CD14-positive monocyte (primary cell): ENCODE results near the gene SCUBE1. TPM values are rescaled to one million over a fixed set of nuclear protein-coding genes. Genes with fewer than 3 reads are reported as not detected.

ENCODE experiments used
- DNase-seq, 3 donors: peaks; one replicate each; pipeline ENCODE4 v3.0.0-alpha.2; 2011 to 2022
- H2AFZ ChIP-seq: 2 replicates; pipeline ENCODE4 v1.6.0; 2012; ENCODE audit warnings: mild to moderate bottlenecking, low read depth, low read length, inconsistent platforms; ENCODE audit not compliant: insufficient read depth, poor library complexity, severe bottlenecking
- H3K27ac ChIP-seq, 2 donors: 1 replicate in 1 of 2; 2 replicates in 1 of 2; pipeline ENCODE4 v1.5.1; 2012 to 2013; ENCODE audit warnings: low read length in 2 of 2, control low read depth in 1 of 2, inconsistent platforms in 1 of 2, low read depth in 1 of 2, mild to moderate bottlenecking in 1 of 2
- H3K27me3 ChIP-seq, 2 donors: one replicate each; pipeline versions ENCODE4 v1.6.0 to v1.6.1; 2011 to 2013; ENCODE audit warnings: low read length in 2 of 2; ENCODE audit not compliant: control insufficient read depth in 2 of 2, insufficient read depth in 2 of 2
- H3K36me3 ChIP-seq, 2 donors: replicated peaks in 1 of 2; 1 replicate in 1 of 2; 2 replicates in 1 of 2; pipeline versions ENCODE4 v1.5.1 to v1.6.1; 2012 to 2013; ENCODE audit warnings: low read length in 2 of 2, control low read depth in 1 of 2, inconsistent platforms in 1 of 2, mild to moderate bottlenecking in 1 of 2; ENCODE audit not compliant: insufficient read depth in 2 of 2, control insufficient read depth in 1 of 2
- H3K4me1 ChIP-seq, 2 donors: 1 replicate in 1 of 2; 2 replicates in 1 of 2; pipeline versions ENCODE4 v1.5.1 to v1.6.1; 2012 to 2013; ENCODE audit warnings: low read length in 2 of 2, control low read depth in 1 of 2, inconsistent platforms in 1 of 2, mild to moderate bottlenecking in 1 of 2, moderate library complexity in 1 of 2; ENCODE audit not compliant: insufficient read depth in 2 of 2, control insufficient read depth in 1 of 2
- H3K4me2 ChIP-seq: replicated peaks from 2 replicates; pipeline ENCODE3; 2012; ENCODE audit warnings: low read length, moderate library complexity, mild to moderate bottlenecking; ENCODE audit not compliant: poor library complexity, severe bottlenecking; ENCODE audit errors: extremely low read depth
- H3K4me3 ChIP-seq, 3 experiments: fragments of 200-600 bp in 1 of 3; sonication (generic) in 1 of 3; replicated peaks in 1 of 3; 1 replicate in 2 of 3; 2 replicates in 1 of 3; pipeline ENCODE4 v1.5.1; 2011 to 2013; ENCODE audit warnings: low read length in 3 of 3, mild to moderate bottlenecking in 3 of 3, control low read depth in 2 of 3, low read depth in 2 of 3, inconsistent platforms in 1 of 3, moderate library complexity in 1 of 3
- H3K79me2 ChIP-seq: 2 replicates; pipeline ENCODE4 v1.6.0; 2012; ENCODE audit warnings: mild to moderate bottlenecking, control low read depth, inconsistent platforms, low read length, moderate library complexity; ENCODE audit not compliant: insufficient read depth
- H3K9ac ChIP-seq: 2 replicates; pipeline ENCODE4 v1.6.0; 2017; ENCODE audit warnings: low read length, mild to moderate bottlenecking; ENCODE audit not compliant: insufficient read depth, poor library complexity, severe bottlenecking
- H3K9me3 ChIP-seq, 2 donors: replicated peaks in 1 of 2; 1 replicate in 1 of 2; 2 replicates in 1 of 2; pipeline versions ENCODE4 v1.5.1 to v1.6.1; 2012 to 2013; ENCODE audit warnings: low read length in 2 of 2, control low read depth in 1 of 2; ENCODE audit not compliant: control insufficient read depth in 1 of 2, insufficient read depth in 1 of 2
- H4K20me1 ChIP-seq: 2 replicates; pipeline ENCODE4 v1.6.0; 2012; ENCODE audit warnings: mild to moderate bottlenecking, low read length, control low read depth, moderate library complexity; ENCODE audit not compliant: insufficient read depth
- H3K27ac Mint-ChIP-seq, 7 donors: one replicate each; pipeline ENCODE4 v1.8.0; 2020; ENCODE audit warnings: mild to moderate bottlenecking in 7 of 7, mixed read lengths in 7 of 7, moderate library complexity in 6 of 7, inconsistent platforms in 2 of 7
- H3K27me3 Mint-ChIP-seq, 3 donors: one replicate each; pipeline ENCODE4 v1.8.0; 2021 to 2022; ENCODE audit warnings: low read depth in 3 of 3, mild to moderate bottlenecking in 3 of 3, mixed read lengths in 3 of 3, moderate library complexity in 3 of 3, inconsistent platforms in 1 of 3
- H3K36me3 Mint-ChIP-seq, 2 donors: one replicate each; pipeline ENCODE4 v1.8.0; 2020; ENCODE audit warnings: mixed read lengths in 2 of 2, inconsistent platforms in 1 of 2, mild to moderate bottlenecking in 1 of 2
- H3K4me1 Mint-ChIP-seq: one replicate; pipeline ENCODE4 v1.8.0; 2020; ENCODE audit warnings: mild to moderate bottlenecking, mixed read lengths
- H3K4me3 Mint-ChIP-seq, 2 donors: one replicate each; pipeline ENCODE4 v1.8.0; 2020; ENCODE audit warnings: mild to moderate bottlenecking in 2 of 2, mixed read lengths in 2 of 2, moderate library complexity in 1 of 2
- H3K9me3 Mint-ChIP-seq, 7 donors: one replicate each; pipeline ENCODE4 v1.8.0; 2020 to 2022; ENCODE audit warnings: mixed read lengths in 7 of 7, mild to moderate bottlenecking in 6 of 7, moderate library complexity in 6 of 7, inconsistent platforms in 2 of 7
- CTCF ChIP-seq: fragments of 200-600 bp; IDR thresholded peaks from one replicate; pipeline ENCODE4 v1.8.0; 2022; ENCODE audit warnings: antibody characterized with exemption, mild to moderate bottlenecking
- WGBS: methylation state at CpG from one replicate; pipeline ENCODE4 v1.1.5; 2013; ENCODE audit warnings: missing lambda C conversion rate; ENCODE audit not compliant: insufficient coverage; 5-methylcytosine and 5-hydroxymethylcytosine counted together
- intact Hi-C, 2 donors: fragments of 100-400 bp; cut with micrococcal nuclease; formaldehyde crosslinking; loops; one replicate each; pipeline versions ENCODE4 v1.15.0 to v1.15.1; 2023
- polyA plus RNA-seq, 3 donors: library from polyadenylated mRNA; depleted of rRNA in 1 of 3; unstranded in 2 of 3; stranded (reverse) in 1 of 3; fragments of 300-500 nt in 2 of 3; fragments of >200 nt in 1 of 3; fragmentation: Illumina TruSeq in 2 of 3; gene quantifications; 1 replicate in 2 of 3; 2 replicates in 1 of 3; pipeline ENCODE4 v1.2.3, GENCODE V29; 2012 to 2021

The SCUBE1 gene
- polyA plus RNA-seq, 3 donors, result 0.20 to 0.32 (median 0.26) TPM

GRCh38 chr22:43155789-43156188 lies 187.4 kb downstream of the SCUBE1 start:
- Histone ChIP-seq H3K4me2 (peak overlapping the region; percentile 79), H3K9ac (peak overlapping the region; percentile 15), H4K20me1 (peaks cover 75% of the 10 kb centered on the region), H3K4me1 (peaks cover 66 to 83% of the 10 kb centered on the region in 2 donors), H3K4me3 (peak overlapping the region in 1 of 3 experiments; percentile 98), H3K36me3 (peaks cover 17 to 36% of the 10 kb centered on the region in 2 donors), H2AFZ (no peak overlapping the region), H3K9me3 (no peaks in the 10 kb centered on the region), H3K27ac (peak overlapping the region; percentile 79 to 87), H3K27me3 (no peaks in the 10 kb centered on the region), H3K79me2 (peaks cover 98% of the 10 kb centered on the region)
- 64% methylated on average over 5 of the region's 5 CpGs for WGBS
- Mint-ChIP-seq H3K4me3 (peak overlapping the region in 1 of 2 donors; percentile 100), H3K27me3 (peaks cover 0 to 2% (median 0%) of the 10 kb centered on the region in 3 donors), H3K27ac (peak overlapping the region; percentile 79 to 96 (median 93)), H3K36me3 (peaks cover 9 to 40% of the 10 kb centered on the region in 2 donors), H3K9me3 (peaks cover 0 to 2% (median 0%) of the 10 kb centered on the region in 7 donors), H3K4me1 (peaks cover 67% of the 10 kb centered on the region)
- intact Hi-C loops, result loop anchor here in 1 of 2 donors (10.0 kb wide), 2 partner anchors 141 to 221 kb away; partner anchors contain the start of gene PACSIN2
- TF ChIP-seq CTCF, result no peak
- DNase-seq, result peak in 2 of 3 donors; percentile 30 to 81

DNA sequence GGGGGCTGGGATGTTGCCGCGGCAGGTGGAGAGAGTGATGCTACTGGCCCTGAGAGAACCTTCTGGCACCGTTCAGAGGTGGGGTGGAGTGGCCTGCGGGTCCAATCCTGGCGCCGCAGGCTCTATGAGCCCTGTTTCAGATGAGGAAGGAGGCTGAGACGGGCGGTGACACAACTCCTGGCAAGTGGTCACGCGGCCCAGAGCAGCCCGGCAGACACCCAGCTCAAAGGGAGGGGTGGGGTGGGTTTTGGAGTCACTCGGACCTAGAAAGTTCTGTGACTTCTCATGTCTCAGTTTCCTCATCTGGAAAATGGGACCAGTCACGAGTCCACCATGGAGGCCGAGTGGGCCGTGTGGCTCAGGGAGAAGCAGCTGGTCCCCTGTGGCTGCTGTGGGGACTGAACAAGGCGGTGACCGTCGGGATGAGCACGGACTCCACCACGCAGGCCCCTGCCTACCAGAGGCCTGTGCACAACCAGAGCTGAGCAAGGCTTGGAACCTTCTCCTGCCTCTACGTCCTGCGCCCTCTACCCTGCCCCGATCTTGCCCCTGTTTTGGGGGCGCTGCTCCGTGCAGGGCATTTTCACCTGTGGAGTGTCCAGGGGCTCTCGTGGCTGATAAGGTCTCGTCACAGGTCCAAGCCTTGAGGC lies 188.2 kb downstream of the SCUBE1 start:
- H3K4me3 ChIP-seq, result peak overlapping the region in 2 of 3 experiments; percentile 7 to 98
- intact Hi-C loops, result loop anchor here in 1 of 2 donors (5.0 to 10.0 kb wide), 4 partner anchors 32 to 538 kb away; partner anchors contain the start of genes PACSIN2 and TTLL12
- peaks cover 72 to 90% of the 10 kb centered on the region in 2 donors for H3K4me1 ChIP-seq
- Mint-ChIP-seq H3K4me3 (peak overlapping the region; percentile 54 to 100), H3K27ac (peak overlapping the region; percentile 88 to 96 (median 93)), H3K27me3 (peaks cover 0 to 2% (median 0%) of the 10 kb centered on the region in 3 donors), H3K9me3 (no peaks in the 10 kb centered on the region), H3K36me3 (peaks cover 4 to 32% of the 10 kb centered on the region in 2 donors), H3K4me1 (peaks cover 70% of the 10 kb centered on the region)
- peak overlapping the region; percentile 79 for H3K4me2 ChIP-seq
- no peaks in the 10 kb centered on the region for H3K27me3 ChIP-seq
- WGBS, result 53% methylated on average over 26 of the region's 27 CpGs
- no peaks in the 10 kb centered on the region for H3K9me3 ChIP-seq
- TF ChIP-seq CTCF, result no peak
- peaks cover 97% of the 10 kb centered on the region for H3K79me2 ChIP-seq
- peaks cover 9 to 28% of the 10 kb centered on the region in 2 donors for H3K36me3 ChIP-seq
- H4K20me1 ChIP-seq, result peaks cover 68% of the 10 kb centered on the region
- no peak overlapping the region for H2AFZ ChIP-seq
- DNase-seq, result peak; percentile 83 to 93 (median 86)
- peak overlapping the region; percentile 60 for H3K9ac ChIP-seq
- H3K27ac ChIP-seq, result peak overlapping the region; percentile 79 to 87
